NCI-H1930 (cell line): Measurements from ENCODE around the gene TMEM43.
A peak's percentile ranks its signal among the peaks of the same experiment; 100 is the strongest.

Source experiments
- DNase-seq, 2 experiments: peaks; one replicate each; lab custom pipeline; 2025; lab: John Stamatoyannopoulos, UW

TMEM43 gene

GRCh38 chr3:14178247-14179113 is 53.6 kb downstream of the TMEM43 start, which contains the start of the genes LSM3 and XPC:
Gene LSM3 (plus strand): TSS chr3:14178817. CDS start chr3:14178861, 44 bp downstream.
Gene XPC (minus strand): TSS chr3:14178601. CDS start chr3:14178568, 33 bp downstream.
- peak; percentile 78 to 90 for DNase-seq

GRCh38 chr3:14179114-14179465 is 54.2 kb downstream of the TMEM43 start:
- DNase-seq, result no peak

- DNase-seq, result no peak
Observed at GRCh38 chr3:14179795-14180194, 54.9 kb downstream of the TMEM43 start.

- DNase-seq, result no peak
Observed at GRCh38 chr3:14181253-14181652, 56.4 kb downstream of the TMEM43 start.

GRCh38 chr3:14183015-14183577 is 58.2 kb downstream of the TMEM43 start:
- no peak for DNase-seq

GRCh38 chr3:14186854-14187458 is 62.1 kb downstream of the TMEM43 start:
- DNase-seq, result no peak

- DNase-seq, result no peak
Observed at GRCh38 chr3:14188041-14188754, 63.3 kb downstream of the TMEM43 start.
